ENCODE measurements around the gene FIBP.

The FIBP gene

DNA sequence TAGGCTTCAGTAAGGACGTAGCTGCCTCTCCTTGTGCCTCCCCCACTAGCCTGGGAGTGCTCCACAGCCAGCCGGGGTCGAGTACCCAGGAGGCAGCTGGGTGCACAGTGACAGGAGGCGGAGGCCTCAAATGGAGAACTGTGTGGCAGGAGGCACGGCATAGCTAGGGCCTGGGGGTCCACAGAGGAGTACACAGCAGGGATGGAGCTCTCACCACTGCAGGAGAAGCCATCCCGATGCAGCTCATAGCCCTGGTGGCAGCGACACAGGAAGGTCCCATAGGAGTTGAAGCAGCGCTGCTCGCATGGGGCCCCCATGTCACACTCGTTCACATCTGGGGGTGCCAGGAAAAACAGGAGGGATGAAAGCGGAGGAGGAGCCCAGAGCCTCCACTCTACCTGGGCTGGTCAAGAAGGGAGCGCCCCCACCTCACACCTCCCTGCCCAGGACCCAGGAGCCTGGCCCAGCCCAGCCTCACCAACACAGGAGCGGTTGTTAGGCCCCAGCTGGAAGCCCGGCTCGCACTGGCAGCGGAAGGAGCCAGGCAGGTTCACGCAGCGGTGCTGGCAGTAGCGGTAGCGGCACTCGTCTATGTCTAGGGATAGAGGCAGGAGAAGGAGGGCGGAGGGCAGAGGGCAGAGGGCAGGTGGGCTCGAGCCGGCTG is 18.5 kb downstream of the FIBP start:
- DNase-seq = no peak

DNA sequence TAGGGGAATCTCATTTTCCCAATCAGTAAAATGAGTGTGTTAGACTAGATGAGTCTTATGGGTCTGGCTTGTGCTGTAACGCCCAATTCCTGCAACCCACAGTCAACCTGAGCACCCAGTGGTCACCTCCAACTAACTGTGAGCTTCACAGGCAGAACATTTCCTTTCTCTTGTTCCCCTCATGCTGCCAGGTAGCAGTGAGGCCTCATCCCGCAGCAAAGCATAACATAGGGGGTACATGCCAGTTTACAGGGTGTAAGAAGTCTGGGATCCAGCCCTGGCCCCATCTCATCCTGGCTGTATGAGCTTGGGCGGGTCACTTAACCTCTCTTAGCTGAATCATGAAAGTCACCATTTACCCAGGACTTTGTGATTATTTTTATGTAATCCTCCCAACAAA is 19.4 kb downstream of the FIBP start:
- DNase-seq = no peak

DNA sequence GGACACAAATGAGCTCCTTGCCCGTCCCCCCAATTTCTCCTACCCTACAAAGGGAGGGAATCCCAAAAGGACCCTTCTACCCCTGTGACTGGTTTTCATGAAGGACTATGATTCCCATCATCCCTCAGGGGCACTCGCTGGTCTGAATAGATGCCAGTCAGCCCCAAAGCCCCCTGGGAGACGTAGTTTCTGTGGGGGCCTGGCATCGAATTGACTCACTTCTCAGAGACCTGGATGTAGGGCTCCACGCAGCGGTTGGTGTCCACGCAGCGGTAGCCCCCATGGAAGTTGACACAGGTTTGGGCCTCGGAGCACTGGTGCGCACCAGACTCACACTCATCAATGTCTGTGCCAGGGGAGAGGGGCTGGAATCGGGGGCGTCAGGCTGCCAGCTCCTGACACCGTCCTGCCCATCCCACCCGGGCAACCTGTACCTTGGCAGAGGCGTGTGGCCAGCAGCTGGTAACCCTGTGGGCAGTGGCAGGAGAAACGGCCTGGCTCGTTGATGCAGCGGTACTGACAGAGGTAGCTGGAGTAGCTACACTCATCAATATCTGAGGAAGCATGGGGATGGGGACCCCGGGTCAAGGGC is 20.1 kb downstream of the FIBP start:
- no peak for DNase-seq

DNA sequence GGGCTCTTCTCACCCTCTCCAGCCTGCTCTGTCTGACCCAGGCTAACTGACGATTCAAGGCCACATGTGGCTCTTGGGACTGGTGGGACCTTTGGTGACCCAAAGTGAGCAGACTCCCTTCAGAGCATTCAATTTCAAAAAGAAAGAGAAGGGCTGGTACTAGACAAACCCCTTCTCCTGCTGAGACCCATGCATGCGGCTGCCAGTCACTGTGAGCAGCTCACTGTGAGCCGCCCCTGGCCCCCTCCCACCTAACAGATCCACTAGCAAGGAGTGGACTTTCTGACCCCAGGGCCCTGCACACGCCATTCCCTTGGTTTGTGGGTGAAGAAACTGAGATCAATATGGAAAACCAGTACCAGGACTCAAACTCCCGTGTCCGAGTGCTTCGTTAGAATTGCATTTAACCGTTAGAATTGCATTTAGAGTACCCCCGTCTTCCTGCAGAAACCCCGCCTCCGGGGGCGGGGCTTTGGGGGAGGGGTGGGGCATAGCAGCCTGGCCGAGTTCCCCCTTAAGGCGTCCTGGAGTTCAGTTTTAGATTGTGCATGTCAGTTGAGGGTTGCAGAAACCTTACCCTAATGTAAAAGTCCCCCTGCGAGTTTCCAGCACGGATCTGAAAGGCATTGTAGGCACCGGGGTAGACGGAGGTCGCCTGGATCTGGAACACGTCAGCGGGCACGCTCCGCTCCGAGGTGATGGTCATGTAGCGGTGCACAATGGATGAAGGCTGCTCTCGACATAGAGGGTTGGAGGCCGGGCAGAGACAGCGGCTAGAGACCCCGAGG is 20.8 kb downstream of the FIBP start:
- DNase-seq = no peak

DNA sequence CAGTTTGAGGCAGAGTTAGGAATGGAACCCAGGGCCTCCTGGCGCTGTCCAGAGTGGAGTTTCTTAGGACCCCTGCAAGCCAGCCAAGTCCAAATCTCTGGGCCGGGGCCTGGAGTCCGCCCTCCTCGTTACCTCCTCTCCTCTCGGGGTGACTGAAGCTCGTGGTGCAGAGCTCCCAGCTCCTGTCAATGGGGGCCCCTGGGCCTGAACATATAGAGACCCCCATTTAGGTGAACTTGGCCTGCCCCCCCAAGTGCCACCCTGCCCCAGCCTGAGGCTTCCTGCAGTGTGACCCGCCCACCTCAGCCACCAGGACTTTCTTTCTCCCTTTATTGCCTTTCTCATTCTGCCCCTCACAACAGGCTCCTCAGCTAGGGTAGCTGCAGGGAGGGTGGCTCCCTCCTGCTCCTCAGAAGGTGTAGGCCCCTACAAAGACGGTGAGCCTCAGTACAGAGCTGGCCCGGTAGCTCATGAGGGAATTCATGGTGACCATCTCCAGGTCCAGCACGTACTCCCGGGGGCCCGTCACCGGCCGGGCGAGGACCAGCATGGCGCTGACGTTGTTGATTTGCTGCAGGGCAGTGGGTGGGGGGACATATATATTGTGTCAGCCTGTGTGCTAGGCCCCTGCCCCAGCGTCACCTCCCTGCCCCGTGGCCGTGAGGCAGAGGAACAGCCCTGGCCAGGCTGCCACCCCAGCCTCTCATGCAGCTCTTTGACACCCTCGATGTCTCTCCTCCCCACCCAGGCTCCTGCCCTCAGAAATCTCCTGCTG is 21.6 kb downstream of the FIBP start:
- DNase-seq = no peak

DNA sequence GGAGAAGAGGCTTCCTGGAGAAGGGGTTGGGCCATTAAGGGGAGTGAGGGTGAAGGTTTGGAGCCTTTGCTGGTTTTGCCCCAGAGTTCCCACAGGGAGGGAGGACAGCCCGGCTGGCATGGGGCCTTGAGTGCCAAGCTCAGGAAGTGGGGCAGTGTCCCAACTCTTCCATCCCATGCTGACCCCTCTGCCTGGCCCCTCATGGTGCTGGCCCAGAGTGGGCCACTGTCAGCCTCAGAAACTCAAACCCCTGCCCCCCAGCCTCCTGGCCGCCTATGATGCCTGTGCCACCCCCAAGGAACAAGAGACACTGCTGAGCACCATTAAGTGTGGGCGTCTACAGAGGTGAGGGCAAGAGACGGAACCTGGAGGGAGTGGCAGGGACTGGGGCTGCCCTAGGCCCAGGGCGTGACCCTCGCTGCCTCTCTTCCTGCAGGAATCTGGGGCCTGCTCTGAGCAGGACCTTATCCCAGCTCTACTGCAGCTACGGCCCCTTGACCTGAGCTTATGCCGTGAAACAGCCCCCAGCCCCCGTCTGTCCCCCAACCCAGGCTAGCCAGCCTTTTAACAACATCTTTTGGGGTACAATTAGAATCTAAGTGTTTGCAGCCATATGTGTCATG is 22.6 kb downstream of the FIBP start:
- no peak for DNase-seq

DNA sequence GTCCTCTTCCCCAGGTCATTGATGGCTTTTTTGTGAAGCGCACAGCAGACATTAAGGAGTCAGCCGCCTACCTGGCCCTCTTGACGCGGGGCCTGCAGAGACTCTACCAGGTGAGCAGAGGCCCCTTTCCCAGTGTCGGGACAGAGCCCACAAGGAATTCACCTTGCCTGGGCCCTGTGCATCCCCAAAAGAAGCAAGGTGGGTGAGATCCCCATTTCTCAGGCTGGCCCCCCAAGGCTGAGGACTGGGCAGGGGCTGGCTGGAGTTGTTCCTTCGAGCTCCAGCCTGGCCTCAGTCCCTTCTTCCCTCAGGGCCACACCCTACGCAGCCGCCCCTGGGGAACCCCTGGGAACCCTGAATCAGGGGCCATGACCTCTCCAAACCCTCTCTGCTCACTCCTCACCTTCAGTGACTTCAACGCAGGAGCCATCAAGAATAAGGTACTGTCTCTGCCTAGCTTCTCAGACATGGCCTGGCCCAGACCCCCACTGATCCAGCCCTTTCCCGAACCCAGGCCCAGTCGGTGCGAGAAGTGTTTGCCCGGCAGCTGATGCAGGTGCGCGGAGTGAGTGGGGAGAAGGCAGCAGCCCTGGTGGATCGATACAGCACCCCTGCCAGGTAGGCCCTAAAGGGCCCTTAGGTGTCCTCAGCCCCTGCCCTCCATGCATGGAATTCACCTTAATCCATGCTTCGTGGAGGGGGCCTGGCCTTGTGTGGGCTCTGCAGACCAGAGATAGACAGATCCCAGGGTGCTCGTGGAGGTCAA is 23.4 kb downstream of the FIBP start:
- no peak for DNase-seq

DNA sequence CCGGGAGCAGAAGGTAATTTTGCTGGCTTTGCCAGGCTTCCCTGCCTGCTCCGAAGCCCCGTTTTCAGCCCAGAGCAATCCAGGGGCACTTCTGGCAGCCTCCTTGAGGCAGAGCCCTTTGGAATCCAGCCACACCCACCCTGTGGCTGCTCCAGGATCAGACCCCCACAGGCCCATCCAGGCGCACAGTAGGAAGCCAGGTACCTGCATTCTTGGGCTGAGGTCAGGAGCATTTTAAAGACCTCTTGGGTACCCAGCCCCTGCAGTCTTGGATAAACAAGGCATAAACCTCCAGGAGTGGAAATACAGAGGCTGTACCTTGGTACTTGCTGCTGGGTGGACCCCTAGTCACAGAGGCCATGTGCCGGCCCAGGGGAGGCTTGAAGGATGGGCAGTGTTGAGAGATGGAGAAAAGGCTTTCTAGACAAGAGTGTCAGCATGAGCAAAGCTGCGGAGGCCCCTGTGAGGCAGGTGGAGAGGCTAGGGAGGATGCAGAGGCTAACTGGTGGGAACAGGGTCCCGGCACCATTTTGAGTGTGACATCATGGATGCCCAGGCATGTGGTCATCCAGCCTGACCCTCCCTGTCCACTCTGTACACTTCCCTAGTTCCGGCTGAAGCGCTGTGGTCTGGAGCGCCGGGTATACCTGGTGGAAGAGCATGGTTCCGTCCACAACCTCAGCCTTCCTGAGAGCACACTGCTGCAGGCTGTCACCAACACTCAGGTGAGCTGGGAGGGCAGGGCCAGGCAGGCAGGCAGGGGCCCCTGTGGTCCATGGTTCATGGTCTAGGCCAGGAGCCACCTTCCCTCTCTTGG is 24.2 kb downstream of the FIBP start:
- DNase-seq = no peak

DNA sequence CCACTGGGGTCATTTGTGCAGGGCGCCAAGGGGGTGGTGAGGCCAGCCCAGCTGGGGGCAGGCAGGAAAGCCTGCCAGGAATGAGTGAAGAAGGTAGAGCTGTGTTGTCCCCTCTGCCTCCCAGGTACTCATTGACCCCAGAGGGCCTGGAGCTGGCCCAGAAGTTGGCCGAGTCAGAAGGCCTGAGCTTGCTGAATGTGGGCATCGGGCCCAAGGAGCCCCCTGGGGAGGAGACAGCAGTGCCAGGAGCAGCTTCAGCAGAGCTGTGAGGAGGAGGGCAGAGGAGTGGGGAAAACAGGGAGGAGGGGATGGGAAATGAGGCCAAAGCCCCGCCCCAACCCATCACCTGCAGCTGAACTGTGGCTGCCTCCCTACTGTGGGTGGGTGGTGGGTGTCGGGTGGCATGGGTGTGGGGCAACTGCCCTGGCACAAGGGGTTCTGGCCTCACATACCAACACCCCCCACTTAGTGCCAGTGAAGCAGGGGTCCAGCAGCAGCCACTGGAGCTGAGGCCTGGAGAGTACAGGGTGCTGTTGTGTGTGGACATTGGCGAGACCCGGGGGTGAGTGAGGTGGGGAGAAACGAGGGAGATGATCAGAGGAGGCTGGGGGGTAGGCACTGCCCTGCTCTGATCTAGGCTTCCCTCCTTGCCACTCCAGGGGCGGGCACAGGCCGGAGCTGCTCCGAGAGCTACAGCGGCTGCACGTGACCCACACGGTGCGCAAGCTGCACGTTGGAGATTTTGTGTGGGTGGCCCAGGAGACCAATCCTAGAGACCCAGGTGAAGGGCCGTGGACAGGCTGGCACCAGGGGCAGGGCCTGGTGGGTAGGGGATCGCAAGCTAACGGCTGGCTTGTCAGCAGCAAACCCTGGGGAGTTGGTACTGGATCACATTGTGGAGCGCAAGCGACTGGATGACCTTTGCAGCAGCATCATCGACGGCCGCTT is 25.1 kb downstream of the FIBP start:
- no peak for DNase-seq

DNA sequence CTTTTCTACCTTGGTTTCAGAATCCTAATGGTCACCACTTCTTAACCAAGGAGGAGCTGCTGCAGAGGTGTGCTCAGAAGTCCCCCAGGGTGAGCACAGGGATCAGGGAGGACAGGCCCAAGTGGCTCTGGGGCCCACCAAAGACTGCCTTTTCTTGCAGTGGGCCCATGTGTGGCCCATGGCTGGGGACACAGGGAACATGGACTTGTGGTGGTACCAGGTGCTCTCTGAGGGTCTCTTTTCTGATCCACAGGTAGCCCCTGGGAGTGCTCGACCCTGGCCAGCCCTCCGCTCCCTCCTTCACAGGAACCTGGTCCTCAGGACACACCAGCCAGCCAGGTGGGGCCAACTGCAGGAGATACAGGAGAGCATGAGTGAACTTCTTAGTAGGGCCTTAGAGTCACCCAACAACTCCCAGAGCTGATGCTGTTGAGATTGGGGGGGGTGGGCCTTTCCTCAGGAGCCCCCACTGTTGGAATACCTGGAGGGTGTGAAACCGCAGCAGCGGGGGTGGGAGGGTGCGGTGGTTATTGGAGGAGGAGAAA is 26.0 kb downstream of the FIBP start:
- DNase-seq = no peak

DNA sequence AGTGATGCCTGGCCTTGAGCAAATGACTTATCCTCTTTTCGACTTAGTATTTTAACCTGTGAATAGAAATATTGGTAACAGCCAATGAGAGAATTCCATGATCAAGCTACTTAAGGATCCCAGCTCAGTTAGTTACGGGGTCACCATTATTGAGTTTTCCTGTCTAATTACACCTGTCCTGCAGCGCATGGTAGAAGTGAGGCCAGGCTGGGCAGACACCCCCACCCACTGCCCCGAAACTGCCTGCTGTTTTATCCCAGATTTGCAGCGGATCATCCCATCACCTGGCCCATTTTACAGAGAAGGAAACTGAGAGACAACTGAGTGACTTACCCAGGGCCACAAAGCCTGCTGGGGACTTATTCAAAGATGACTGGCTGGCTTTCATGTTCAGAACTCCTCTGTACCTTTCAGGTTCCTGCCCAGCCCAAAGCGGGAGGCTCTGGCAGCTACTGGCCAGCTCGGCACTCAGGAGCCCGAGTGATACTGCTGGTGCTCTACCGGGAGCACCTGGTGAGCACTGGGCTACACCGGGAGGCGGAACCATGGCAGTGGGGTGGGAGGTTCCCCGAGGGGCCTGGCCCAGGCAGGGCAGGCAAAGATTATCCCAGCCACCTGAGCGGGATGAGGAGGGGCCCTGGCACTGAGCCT is 26.6 kb downstream of the FIBP start:
- DNase-seq = no peak

DNA sequence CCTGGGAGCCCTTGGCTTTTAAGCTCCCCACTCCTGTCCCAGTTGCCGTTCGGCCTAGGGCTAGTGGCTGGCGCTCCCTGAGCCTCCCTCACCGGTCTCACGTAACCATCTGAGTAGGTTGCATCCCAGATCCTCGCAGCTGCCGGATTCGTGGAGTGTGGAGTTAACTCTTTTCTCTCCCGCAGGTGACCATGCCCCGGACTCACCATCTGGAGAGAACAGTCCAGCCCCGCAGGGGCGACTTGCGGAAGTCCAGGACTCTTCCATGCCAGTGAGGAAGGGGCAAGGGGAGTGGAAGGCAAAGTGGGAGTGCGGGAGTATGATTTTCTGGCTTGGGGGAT is 27.1 kb downstream of the FIBP start:
- DNase-seq = no peak

DNA sequence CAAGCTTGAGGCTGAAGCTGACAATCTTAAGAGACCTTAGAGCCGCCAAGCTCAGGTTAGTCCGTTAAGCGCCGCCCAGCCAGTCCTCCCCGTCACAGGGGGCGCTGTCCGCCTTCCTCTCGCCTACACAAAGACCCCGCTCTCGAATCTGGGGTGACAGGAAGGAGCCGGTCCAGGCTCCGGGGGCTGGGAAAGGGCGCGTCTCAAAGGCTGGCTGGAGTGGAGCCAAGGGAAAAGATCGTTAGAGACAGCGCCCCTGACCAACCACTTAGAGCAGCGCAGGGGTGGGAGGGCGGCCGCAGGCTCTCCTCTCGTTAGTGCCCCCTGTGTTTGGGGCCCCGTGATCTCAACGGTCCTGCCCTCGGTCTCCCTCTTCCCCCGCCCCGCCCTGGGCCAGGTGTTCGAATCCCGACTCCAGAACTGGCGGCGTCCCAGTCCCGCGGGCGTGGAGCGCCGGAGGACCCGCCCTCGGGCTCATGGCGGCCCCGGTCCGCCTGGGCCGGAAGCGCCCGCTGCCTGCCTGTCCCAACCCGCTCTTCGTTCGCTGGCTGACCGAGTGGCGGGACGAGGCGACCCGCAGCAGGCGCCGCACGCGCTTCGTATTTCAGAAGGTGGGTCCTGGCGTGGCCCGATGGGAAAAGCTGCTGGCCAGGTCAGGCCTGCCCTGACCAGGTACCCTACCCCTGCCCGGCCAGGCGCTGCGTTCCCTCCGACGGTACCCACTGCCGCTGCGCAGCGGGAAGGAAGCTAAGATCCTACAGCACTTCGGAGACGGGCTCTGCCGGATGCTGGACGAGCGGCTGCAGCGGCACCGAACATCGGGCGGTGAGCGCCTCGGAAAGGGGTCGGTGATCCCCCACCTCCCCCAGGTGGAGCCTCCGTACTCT is 27.8 kb downstream of the FIBP start, which contains the start of gene MUS81:
Gene MUS81 (plus strand): TSS at position 156 of the 887 bp plus-strand sequence. CDS start 321 bp downstream, at position 477.
- DNase-seq = peak; percentile 99

DNA sequence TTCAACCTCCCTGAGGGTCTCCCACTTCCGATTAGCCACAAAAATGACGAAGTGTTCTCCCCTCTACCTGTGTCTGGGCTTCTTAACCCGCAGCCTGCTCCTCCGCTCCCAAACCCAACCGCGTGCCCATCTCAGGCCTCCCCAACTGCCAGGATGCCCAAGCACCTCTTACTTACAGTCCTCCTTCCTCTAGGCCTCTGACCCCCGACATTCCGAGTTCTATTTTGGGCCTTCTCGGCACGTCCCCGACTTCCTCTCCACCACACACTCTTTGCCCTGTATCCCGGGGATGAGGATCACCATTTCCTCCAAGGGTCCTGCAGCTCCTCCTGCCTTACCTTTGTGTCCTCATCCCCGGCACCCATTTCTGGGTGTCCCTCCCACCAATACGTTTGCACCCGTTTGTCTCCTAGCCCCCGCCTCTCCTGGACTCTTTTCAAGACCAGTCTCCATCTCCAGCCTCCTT is 28.4 kb downstream of the FIBP start:
- no peak for DNase-seq

DNA sequence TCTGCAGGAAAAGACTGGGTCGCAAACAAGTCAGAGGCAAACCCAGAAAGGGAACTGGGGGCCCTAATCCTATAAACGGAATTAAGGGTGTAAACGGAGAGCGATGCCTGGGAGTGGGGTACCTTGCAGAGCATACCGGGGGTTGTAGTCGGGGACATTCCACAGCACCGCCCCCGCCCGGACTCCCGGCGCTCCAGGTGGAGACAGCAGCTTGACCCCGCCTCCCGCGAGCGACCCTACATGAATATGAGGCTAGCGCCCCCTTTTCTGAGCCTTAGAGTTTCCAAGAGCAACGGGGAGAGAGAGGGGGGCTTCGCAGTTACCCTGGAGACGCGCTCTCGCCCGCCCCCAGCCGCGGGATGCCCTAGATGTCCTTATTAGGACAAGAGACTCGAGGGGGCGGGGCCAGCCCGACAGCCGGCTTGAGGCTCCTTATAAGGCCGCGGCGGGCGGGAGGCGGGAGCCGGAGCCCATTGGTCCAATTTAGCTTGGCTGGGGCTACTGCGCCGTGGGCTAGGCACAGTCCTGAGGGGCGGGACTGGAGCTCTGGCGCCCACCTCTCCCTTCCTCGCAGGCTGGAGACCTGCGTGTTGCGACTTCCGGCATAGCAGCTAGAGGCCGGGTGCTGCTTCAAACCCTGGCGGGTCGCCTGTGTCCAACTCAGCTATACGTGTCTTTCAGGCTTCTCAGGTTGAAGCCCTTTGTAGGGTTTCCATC is 29.0 kb downstream of the FIBP start:
- peak; percentile 100 for DNase-seq

DNA sequence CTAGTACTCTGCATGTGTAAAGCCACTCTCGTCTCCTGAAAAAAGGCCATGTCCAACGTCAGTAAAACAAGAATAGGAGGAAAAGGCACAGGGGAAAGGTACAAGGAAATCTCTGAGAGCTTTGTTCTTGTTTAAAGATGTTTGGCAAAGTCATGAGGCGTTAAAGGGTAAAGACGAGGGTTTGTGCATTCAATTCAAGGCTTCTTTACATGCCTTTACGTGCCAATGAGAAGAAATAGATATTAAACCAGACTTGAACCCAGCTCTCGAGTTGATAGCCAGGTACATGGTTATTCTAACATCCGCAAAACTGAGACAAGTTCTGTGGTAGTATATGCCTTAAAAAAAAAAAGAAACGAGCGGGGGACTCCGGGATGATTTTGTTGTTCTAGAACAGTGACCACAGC is 29.6 kb downstream of the FIBP start:
- no peak for DNase-seq

All from fibroblast of skin of scalp (primary cell).